Esophagus muscularis mucosa (tissue), 4 donors: ENCODE data around the gene SEPTIN10. TPM values are rescaled to one million over a fixed set of nuclear protein-coding genes. Genes with fewer than 3 reads are reported as not detected.

Experiments used
- DNase-seq: peaks from one replicate; pipeline ENCODE4 v3.0.0-alpha.2; 2017; ENCODE audit errors: extremely low spot score
- H3K27ac ChIP-seq, 4 donors: fragments of 200-600 bp; sonication (generic); replicated peaks in 1 of 4; 1 replicate in 3 of 4; 2 replicates in 1 of 4; pipeline ENCODE4 v1.5.1; 2016 to 2019; ENCODE audit warnings: mild to moderate bottlenecking in 1 of 4
- H3K27me3 ChIP-seq, 4 donors: fragments of 200-600 bp; sonication (generic); one replicate each; pipeline versions ENCODE4 v1.5.1 to v1.6.0; 2016 to 2019
- H3K36me3 ChIP-seq, 4 donors: fragments of 200-600 bp; sonication (generic); one replicate each; pipeline ENCODE4 v1.5.1; 2016 to 2019
- H3K4me1 ChIP-seq, 4 donors: fragments of 200-600 bp; sonication (generic); one replicate each; pipeline ENCODE4 v1.5.1; 2016 to 2019
- H3K4me3 ChIP-seq, 4 donors: fragments of 200-600 bp; sonication (generic); 1 replicate in 2 of 4; 2 replicates in 2 of 4; pipeline ENCODE4 v1.5.1; 2016 to 2019; ENCODE audit warnings: mild to moderate bottlenecking in 4 of 4, moderate library complexity in 1 of 4
- H3K9me3 ChIP-seq, 4 donors: fragments of 200-600 bp; sonication (generic); 1 replicate in 3 of 4; 2 replicates in 1 of 4; pipeline ENCODE4 v1.5.1; 2016 to 2019
- EP300 ChIP-seq: sonication (generic); formaldehyde crosslinking; IDR thresholded peaks from one replicate; pipeline ENCODE4 v1.6.1; 2017; ENCODE audit warnings: antibody characterized with exemption
- POLR2A ChIP-seq: fragments of 450-650 bp; IDR thresholded peaks from one replicate; pipeline ENCODE4 v1.6.1; 2017; ENCODE audit warnings: antibody characterized with exemption, moderate library complexity, mild to moderate bottlenecking, low read depth
- POLR2AphosphoS5 ChIP-seq, 2 donors: sonication (generic); formaldehyde crosslinking; IDR thresholded peaks; one replicate each; pipeline ENCODE4 v1.6.1; 2017; ENCODE audit warnings: antibody characterized with exemption in 2 of 2
- WGBS: methylation state at CpG from one replicate; pipeline ENCODE4 v1.1.5; 2018; 5-methylcytosine and 5-hydroxymethylcytosine counted together
- intact Hi-C: fragments of 100-400 bp; cut with DNase I; formaldehyde crosslinking; loops from one replicate; pipeline ENCODE4 v1.15.1; 2023
- total RNA-seq, 4 donors: library from RNA; depleted of rRNA; stranded (reverse); fragments of >200 nt; gene quantifications; one replicate each; pipeline versions ENCODE4 v1.1.0 to v1.2.1, GENCODE V29; 2016
- TF ChIP-seq, protein P1 (sequence below), 3 experiments: fragments of 200-600 bp in 2 of 3; fragments of 450-650 bp in 1 of 3; sonication (generic) in 2 of 3; IDR thresholded peaks; one replicate each; pipeline ENCODE4 v1.5.1; 2017 to 2019; ENCODE audit warnings: antibody characterized with exemption in 3 of 3, mild to moderate bottlenecking in 2 of 3, moderate library complexity in 1 of 3

Gene SEPTIN10
- total RNA-seq, 4 donors from 2014 or later, result 133 to 203 (median 159) TPM

DNA sequence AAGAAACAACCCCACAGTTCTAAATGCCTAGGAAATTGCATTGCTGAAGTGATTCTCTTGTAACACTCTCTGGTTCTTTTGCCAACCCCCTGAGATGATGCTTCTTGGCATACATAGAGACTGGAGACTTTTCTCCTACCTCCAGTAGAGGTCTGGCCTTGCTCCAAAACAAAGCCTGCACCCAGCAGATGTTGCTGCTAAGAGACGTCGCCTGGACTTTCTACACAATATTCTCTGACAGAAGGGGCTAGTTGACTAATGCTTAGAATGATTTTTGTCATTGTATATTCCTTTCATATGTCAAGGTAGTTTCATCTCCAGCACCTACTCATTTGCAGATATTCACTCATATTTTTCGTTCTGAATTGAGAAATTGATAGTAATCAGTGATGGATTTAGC lies 25.0 kb upstream of the SEPTIN10 start:
- Histone ChIP-seq H3K27me3 (no peaks in the 10 kb centered on the region), H3K36me3 (no peaks in the 10 kb centered on the region), H3K4me3 (no peak overlapping the region), H3K9me3 (no peaks in the 10 kb centered on the region), H3K27ac (no peak overlapping the region), H3K4me1 (peaks cover 0 to 18% (median 10%) of the 10 kb centered on the region in 4 donors)
- no peak for DNase-seq
- WGBS, result 36% methylated on average over 3 of the region's 3 CpGs
- TF ChIP-seq POLR2A (no peak), POLR2AphosphoS5 (IDR thresholded peaks at IDR 0.05) (no peak)
- TF ChIP-seq, protein P1, sequence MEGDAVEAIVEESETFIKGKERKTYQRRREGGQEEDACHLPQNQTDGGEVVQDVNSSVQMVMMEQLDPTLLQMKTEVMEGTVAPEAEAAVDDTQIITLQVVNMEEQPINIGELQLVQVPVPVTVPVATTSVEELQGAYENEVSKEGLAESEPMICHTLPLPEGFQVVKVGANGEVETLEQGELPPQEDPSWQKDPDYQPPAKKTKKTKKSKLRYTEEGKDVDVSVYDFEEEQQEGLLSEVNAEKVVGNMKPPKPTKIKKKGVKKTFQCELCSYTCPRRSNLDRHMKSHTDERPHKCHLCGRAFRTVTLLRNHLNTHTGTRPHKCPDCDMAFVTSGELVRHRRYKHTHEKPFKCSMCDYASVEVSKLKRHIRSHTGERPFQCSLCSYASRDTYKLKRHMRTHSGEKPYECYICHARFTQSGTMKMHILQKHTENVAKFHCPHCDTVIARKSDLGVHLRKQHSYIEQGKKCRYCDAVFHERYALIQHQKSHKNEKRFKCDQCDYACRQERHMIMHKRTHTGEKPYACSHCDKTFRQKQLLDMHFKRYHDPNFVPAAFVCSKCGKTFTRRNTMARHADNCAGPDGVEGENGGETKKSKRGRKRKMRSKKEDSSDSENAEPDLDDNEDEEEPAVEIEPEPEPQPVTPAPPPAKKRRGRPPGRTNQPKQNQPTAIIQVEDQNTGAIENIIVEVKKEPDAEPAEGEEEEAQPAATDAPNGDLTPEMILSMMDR (IDR thresholded peaks at IDR 0.05), result no peak
- intact Hi-C loops, result no loop called here

DNA sequence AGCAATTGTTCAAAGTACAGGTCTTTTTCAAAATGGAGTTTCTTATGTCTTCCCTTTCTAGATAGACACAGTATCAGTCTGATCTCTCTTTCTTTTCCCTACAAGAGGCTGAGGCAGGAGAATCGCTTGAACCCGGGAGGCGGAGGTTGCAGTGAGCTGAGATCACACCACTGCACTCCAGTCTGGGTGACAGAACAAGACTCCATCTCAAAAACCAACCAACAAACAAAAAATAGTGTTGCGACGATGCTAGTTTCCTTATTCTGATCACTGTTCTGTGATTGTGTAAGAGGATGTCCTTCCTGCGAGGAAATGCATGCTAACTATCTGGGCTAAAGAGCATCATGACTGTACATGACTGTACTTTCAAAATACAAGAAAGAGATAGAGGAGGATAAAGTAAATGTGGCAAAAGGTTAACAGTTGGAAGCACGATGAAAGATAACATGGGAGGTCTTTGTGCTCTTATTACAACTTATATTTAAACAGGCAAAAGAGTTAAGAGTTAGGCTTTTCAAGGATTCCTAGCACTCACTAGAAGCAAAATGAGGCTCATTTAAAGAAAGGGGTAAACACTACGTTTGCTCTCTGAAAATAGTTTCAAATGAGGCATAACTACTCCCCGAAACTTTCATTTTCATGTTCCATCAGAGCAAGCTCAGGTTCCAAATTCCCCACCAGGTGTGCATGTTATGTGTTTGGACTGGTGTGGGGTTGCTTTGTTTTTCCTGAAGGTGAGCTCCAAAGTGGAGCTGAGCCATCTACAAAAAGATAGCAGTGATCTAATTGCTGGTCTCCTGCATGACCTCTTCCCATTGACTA lies 24.2 kb upstream of the SEPTIN10 start:
- peaks cover 0 to 16% (median 9%) of the 10 kb centered on the region in 4 donors for H3K4me1 ChIP-seq
- TF ChIP-seq, protein P1 (IDR thresholded peaks at IDR 0.05), result no peak
- TF ChIP-seq POLR2AphosphoS5 (IDR thresholded peaks at IDR 0.05), result no peak
- no peak for TF ChIP-seq POLR2A
- TF ChIP-seq EP300, result no peak
- DNase-seq, result no peak
- intact Hi-C loops, result no loop called here
- H3K36me3 ChIP-seq, result no peaks in the 10 kb centered on the region
- WGBS, result 74% methylated on average over 9 of the region's 9 CpGs
- H3K27me3 ChIP-seq, result no peaks in the 10 kb centered on the region
- H3K27ac ChIP-seq, result no peak overlapping the region
- no peak overlapping the region for H3K4me3 ChIP-seq
- H3K9me3 ChIP-seq, result no peaks in the 10 kb centered on the region

DNA sequence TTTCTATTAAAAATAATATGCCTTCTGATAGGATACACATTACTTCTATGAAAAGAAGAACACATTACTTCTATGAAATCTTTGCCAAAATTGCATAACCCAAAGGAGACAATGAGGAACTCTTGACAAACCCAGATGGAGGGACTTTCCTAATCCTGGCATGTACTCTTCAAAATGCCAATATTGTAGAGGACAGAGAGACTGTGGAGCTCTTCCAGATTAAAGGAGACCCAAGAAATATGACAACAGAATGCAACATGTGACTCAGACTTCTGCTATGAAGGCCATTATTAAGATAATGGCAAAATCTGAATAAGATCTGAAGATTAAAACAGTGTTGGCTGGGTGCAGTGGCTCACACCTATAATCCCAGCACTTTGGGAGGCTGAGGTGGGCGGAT lies 22.6 kb upstream of the SEPTIN10 start:
- no peak overlapping the region for H3K27ac ChIP-seq
- no peaks in the 10 kb centered on the region for H3K27me3 ChIP-seq
- no peak overlapping the region for H3K4me3 ChIP-seq
- TF ChIP-seq POLR2A, result no peak
- TF ChIP-seq, protein P1 (IDR thresholded peaks at IDR 0.05), result no peak
- no peak for TF ChIP-seq EP300
- no peak for TF ChIP-seq POLR2AphosphoS5 (IDR thresholded peaks at IDR 0.05)
- WGBS, result 94% methylated on average over 1 of the region's 1 CpG
- intact Hi-C loops, result no loop called here
- no peak for DNase-seq
- H3K9me3 ChIP-seq, result no peaks in the 10 kb centered on the region
- H3K4me1 ChIP-seq, result peaks cover 0 to 16% (median 9%) of the 10 kb centered on the region in 4 donors
- no peaks in the 10 kb centered on the region for H3K36me3 ChIP-seq

DNA sequence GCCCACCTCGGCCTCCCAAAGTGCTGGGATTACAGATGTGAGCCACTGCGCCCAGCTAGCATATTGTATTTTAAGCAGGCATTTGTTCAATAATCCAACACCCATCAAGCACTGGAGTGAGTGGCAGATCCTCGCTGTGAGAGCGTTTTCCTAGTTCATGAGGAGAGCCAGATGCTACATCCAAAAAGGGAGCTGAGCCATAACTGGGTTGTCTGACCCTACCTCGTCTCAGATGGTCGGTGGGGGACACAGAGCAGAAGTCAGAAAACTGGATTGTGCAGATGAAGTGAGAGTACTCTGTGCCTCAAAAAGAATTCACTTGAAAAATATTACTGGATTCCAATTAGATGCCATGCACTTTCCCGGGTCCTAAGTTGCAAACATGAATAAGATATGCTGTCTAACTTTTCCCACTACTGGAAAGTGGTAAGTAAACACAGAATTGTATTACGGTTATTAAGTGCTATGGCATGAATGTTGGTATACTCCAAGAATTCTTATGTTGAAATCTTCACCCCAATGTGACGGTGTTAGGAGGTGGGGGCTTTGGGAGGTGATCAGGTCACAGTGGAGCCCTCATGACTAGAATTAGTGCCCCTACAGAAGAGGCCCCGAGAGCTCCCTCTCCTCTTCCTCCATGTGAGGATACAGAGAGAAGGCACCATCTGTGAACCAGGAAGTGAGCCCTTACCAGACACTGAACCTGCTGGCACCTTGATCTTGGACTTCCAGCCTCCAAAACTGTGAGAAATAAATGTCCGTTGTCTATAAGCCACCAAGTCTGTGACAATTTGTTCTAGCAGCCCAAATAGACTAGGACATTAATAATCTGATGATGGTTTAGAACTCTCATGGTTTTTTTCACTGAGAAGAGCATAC lies 21.9 kb upstream of the SEPTIN10 start:
- intact Hi-C loops, result no loop called here
- DNase-seq, result no peak
- 84% methylated on average over 10 of the region's 11 CpGs for WGBS
- H3K36me3 ChIP-seq, result no peaks in the 10 kb centered on the region
- H3K27me3 ChIP-seq, result no peaks in the 10 kb centered on the region
- no peak overlapping the region for H3K4me3 ChIP-seq
- H3K4me1 ChIP-seq, result peaks cover 0 to 16% (median 9%) of the 10 kb centered on the region in 4 donors
- H3K9me3 ChIP-seq, result no peaks in the 10 kb centered on the region
- TF ChIP-seq POLR2AphosphoS5 (IDR thresholded peaks at IDR 0.05) (no peak), EP300 (no peak), POLR2A (no peak)
- TF ChIP-seq, protein P1 (IDR thresholded peaks at IDR 0.05), result no peak
- H3K27ac ChIP-seq, result no peak overlapping the region
